ENCODE measurements around the gene BCAS3.
"Not testable (repeated sequence)": the region's sequence is repeated elsewhere in the genome, so short reads cannot be mapped to it uniquely, and the experiment has no call there.

BCAS3 gene

GRCh38 chr17:61421460-61421859 lies 743.8 kb downstream of the BCAS3 start:
- DNase-seq: no peak

- no peak for DNase-seq
Measured at GRCh38 chr17:61422116-61422799, 744.6 kb downstream of the BCAS3 start.

- no peak for DNase-seq
Measured at GRCh38 chr17:61422869-61423268, 745.2 kb downstream of the BCAS3 start.

- no peak for DNase-seq
Measured at GRCh38 chr17:61423967-61424649, 746.5 kb downstream of the BCAS3 start.

GRCh38 chr17:61425682-61426481 lies 748.2 kb downstream of the BCAS3 start:
- DNase-seq: no peak

DNA sequence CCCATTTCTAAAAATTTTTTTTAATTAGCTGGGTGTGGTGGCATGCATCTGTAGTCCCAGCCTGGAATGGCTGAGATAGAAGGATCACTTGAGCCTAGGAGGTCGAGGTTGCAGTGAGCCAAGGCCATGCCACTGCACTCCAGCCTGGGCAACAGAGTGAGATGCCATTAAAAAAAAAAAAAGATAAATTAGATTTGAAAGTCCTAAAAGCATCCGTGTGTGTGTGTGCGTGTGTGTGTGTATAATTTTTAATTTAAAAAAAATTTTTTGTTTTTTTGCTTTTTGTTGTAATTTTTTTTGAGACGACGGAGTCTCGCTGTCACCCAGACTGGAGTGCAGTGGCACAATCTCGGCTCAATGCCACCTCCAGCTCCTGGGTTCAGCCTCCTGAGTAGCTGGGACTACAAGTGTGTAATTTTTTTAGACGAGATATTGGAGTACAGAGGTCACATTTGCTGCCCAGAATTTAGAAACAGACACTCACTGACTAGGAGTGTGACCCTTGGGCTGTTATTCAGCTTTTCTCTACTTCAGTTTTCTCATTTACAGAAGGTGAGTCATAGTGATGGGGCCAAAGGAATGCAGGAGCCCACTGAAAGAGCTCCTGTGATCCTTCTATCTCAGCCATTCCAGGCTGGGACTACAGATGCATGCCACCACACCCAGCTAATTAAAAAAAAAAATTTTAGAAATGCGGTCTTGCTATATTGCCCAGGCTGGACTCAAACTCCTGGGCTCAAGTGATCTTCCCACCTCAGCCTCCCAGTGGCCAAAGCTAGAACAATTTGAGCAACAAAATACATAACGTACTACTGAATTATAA lies 749.0 kb downstream of the BCAS3 start:
- DNase-seq: no peak

DNA sequence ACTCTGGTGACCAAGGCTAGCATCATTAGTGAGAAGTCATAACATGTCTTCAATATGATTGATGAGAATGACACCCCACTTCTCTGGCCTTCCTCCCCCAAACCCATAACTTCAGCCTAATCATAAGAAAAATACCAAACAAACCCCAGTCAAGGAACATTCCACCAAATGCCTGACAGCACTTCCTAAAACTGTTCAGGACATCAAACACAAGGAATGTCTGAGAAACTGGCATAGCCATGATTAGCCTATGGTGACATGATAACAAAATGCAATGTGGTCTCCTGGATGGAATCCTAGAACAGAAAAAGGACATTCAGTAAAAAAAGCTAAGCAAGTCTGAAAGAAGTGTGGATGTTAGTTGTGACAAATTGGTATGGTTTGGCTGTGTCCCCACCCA lies 749.9 kb downstream of the BCAS3 start:
- DNase-seq: no peak

GRCh38 chr17:61429274-61429673 lies 751.6 kb downstream of the BCAS3 start:
- no peak for DNase-seq

DNA sequence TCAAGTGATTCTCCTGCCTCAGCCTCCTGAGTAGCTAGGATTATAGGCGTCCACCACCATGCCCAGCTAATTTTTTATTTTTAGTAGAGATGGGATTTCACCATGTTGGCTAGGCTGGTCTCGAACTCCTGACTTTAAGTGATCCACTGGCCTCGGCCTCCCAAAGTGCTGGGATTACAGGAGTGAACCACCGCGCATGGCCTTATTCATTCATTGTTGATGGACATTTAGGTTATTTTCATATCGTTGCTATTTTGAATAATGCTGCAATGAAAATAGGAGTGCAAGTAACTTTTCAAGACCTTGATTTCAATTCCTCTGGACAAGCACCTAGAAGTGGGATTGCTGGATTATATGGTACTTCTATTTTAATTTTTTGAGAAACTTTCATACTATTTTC lies 752.2 kb downstream of the BCAS3 start:
- DNase-seq: not testable (repeated sequence)

DNA sequence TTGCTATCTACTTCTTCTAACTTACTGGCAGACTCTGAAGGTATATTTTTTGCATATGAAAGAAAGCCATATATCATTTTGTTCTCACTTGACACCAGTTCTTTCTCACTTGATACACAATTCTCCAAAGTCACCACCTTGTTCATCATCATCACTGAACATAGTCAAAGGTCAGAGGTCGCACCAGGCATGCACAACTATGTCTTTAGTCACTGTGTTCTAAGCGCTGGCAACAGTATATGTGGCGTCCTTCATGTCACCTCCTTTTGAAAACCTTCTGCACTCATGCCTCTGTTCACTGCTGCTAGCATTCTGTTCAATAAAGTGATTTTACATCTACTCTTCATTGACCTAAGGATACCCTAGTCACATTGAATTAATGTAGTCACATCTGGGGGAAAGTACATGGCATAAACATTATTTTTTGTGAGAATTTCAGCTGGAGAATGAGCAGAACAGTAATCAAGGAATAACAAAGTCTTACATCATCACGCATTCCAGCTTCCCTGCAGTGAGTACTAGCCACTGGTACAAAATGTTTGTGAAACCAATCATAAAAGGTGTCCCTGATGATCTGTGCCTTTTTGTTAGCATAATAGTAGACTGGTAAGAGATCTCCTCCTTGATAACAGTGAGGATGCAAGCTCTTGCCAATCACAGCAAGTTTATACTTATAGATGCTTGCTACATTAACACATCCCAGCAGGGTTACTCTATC lies 754.1 kb downstream of the BCAS3 start:
- DNase-seq: no peak

DNA sequence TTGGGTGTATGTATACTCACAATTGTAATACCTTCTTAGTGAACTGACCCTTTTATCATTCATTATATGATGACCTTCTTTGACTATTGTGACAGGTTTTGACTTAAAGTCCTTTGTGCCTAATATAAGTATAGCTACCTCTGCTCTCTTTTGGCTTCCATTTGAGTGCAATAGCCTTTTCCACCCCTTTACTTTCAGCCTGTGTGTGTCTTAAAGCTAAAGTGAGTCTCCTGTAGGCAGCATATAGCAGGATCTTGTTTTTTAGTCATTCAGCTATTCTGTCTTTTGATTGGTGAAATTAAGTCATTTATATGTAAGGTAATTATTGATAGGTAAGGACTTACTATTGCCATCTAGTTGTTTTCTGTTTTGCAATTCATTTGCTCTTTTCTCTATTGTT lies 758.6 kb downstream of the BCAS3 start:
- DNase-seq: no peak

GRCh38 chr17:61436995-61437704 lies 759.5 kb downstream of the BCAS3 start:
- DNase-seq: no peak

- no peak for DNase-seq
Measured at GRCh38 chr17:61440697-61441096, 763.0 kb downstream of the BCAS3 start.

DNA sequence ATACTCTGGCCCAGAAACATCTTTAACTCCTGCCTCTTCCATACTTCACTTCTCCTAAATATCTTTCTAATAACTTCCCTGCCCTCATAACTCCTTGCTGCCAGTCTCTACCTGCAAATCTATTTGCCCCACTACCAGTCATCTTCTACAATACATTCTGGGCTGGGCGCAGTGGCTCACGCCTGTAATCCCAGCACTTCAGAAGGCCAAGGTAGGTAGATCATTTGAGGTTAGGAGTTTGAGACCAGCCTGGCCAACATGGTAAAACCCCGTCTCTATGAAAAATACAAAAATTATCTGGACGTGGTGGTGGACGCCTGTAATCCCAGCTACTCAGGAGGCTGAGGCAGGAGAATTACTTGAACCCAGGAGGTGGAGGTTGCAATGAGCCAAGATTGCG lies 763.9 kb downstream of the BCAS3 start:
- DNase-seq: not testable (repeated sequence)

DNA sequence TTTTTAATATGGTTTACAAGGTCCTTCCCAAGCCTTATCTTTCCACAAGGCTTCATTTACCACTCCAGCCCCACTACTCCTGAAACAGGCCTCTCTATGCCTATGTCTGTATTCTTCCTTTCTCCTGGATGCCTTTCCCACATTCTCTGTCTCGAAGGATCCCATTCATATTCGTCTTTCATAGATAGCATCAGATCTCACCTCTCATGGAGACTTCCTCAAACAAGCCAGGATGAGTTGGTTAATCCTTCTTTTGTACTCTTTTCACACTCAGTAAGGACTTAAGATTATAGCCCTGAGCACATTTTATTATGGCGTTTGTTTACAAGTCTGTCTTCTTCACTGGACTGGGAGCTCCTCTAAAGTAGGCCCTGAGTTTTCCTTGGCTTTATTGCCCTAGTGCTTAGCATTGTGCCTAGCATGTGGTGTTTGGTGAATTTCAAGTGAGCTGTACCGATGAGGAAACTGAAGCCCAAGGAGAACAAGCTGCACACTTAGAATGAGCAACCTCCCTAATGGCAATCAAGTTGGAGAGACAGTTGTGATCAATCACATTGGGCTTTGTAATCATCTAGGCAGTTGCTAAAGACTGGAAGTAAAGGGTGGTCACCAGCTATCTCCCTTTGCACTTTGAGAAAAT lies 764.6 kb downstream of the BCAS3 start:
- DNase-seq: no peak

Measured in NCI-H1417 treated with DMSO at 0.1 percent for 48 hours (cell line).